AG04450 (cell line): ENCODE data around the gene PRRT4. TPM values are rescaled to one million over a fixed set of nuclear protein-coding genes. Genes with fewer than 3 reads are reported as not detected.

ENCODE experiments used
- CTCF ChIA-PET: fragments of 300-600, 350-600 bp; formaldehyde crosslinking; extraction: SDS; loops from one replicate; lab custom pipeline; 2022; ENCODE audit warnings: antibody characterized with exemption, inconsistent platforms; lab: Charles Lee
- POLR2A ChIA-PET: fragments of 350-600 bp; formaldehyde crosslinking; extraction: SDS; loops from one replicate; lab custom pipeline; 2021; ENCODE audit warnings: antibody characterized with exemption, inconsistent platforms; lab: Yijun Ruan, JAX
- DNase-seq: peaks from one replicate; pipeline ENCODE4 v3.0.0-alpha.2; 2011; ENCODE audit warnings: low read depth, low spot score
- H3K27ac ChIP-seq: one replicate; pipeline ENCODE4 v1.5.1; 2012; ENCODE audit warnings: low read depth, low read length, control low read depth
- H3K27me3 ChIP-seq: one replicate; pipeline ENCODE4 v1.6.0; 2012; ENCODE audit warnings: low read length; ENCODE audit not compliant: control insufficient read depth, insufficient read depth
- H3K4me3 ChIP-seq: 2 replicates; pipeline ENCODE4 v1.5.1; 2011; ENCODE audit warnings: mild to moderate bottlenecking, low read depth, low read length, control low read depth
- H3K9me3 ChIP-seq: 2 replicates; pipeline ENCODE4 v1.5.1; 2012; ENCODE audit warnings: low read length; ENCODE audit not compliant: control insufficient read depth, insufficient read depth
- polyA plus RNA-seq: library from polyadenylated mRNA; depleted of rRNA; stranded (reverse); fragments of >200 nt; gene quantifications from 2 replicates; pipeline ENCODE4 v1.2.3, GENCODE V29; 2011
- TF ChIP-seq, protein P1 (sequence below): IDR thresholded peaks from 2 replicates; pipeline ENCODE4 v1.5.1; 2011; ENCODE audit warnings: low read depth, low read length, control low read depth, inconsistent platforms

The PRRT4 gene
- polyA plus RNA-seq, 1 experiment, result not detected

DNA sequence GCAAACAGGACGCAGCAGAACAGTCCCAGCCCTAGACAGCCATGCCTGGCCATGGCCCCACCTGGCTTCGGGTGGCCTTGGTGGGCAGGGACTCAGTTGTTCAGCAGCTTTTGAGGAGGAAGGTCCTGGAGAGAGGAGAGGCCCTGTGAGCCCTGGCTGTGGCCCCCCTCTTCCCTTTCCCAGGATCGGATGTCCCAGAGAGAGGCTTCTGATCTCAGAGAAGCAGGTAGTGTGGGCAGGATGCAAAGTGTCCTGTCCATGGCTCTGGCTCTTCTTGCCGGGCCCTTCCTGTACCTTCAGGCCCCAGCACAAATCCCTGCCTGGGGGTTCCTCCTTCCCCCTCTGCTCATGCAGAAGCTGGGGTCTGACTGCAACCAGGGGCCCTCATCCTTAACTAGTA lies 1.6 kb downstream of the PRRT4 start:
- peaks cover 84% of the 10 kb centered on the region for H3K27me3 ChIP-seq
- H3K4me3 ChIP-seq, result no peak overlapping the region
- H3K9me3 ChIP-seq, result no peaks in the 10 kb centered on the region
- TF ChIP-seq, protein P1, sequence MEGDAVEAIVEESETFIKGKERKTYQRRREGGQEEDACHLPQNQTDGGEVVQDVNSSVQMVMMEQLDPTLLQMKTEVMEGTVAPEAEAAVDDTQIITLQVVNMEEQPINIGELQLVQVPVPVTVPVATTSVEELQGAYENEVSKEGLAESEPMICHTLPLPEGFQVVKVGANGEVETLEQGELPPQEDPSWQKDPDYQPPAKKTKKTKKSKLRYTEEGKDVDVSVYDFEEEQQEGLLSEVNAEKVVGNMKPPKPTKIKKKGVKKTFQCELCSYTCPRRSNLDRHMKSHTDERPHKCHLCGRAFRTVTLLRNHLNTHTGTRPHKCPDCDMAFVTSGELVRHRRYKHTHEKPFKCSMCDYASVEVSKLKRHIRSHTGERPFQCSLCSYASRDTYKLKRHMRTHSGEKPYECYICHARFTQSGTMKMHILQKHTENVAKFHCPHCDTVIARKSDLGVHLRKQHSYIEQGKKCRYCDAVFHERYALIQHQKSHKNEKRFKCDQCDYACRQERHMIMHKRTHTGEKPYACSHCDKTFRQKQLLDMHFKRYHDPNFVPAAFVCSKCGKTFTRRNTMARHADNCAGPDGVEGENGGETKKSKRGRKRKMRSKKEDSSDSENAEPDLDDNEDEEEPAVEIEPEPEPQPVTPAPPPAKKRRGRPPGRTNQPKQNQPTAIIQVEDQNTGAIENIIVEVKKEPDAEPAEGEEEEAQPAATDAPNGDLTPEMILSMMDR, result no peak
- ChIA-PET POLR2A (no interaction called here), CTCF (interaction anchor here (1.5 to 4.7 kb wide), 2 partner anchors 12 to 28 kb away, joined by 5 to 34 read pairs; no protein-coding TSS in a partner anchor)
- H3K27ac ChIP-seq, result no peak overlapping the region
- DNase-seq, result no peak

DNA sequence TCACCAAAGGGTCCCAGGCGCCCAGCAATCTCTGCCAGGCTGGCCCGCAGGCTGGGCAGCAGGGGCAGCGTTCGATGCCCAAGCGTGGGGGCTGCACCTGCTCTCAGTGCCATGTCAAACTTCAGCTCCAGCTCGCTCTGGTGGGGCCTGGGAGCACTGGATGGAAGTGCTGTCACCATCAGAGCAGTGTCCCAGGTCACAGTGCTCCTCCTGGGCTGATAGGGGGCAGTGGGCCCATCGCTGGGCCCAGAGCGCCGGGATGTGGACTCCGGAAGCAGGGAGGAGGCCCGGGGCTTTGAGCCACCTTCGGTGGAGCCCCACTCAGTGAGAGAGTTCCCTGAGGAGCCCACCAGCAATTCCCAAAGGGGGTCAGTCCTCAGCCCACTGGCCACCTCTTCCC lies 2.2 kb downstream of the PRRT4 start:
- H3K27ac ChIP-seq, result no peak overlapping the region
- H3K4me3 ChIP-seq, result no peak overlapping the region
- H3K9me3 ChIP-seq, result no peaks in the 10 kb centered on the region
- POLR2A ChIA-PET, result no interaction called here
- TF ChIP-seq, protein P1, result no peak
- peaks cover 79% of the 10 kb centered on the region for H3K27me3 ChIP-seq
- CTCF ChIA-PET, result interaction anchor here (1.8 to 4.7 kb wide), 2 partner anchors 12 to 28 kb away, joined by 9 to 34 read pairs; no protein-coding TSS in a partner anchor
- DNase-seq, result no peak

DNA sequence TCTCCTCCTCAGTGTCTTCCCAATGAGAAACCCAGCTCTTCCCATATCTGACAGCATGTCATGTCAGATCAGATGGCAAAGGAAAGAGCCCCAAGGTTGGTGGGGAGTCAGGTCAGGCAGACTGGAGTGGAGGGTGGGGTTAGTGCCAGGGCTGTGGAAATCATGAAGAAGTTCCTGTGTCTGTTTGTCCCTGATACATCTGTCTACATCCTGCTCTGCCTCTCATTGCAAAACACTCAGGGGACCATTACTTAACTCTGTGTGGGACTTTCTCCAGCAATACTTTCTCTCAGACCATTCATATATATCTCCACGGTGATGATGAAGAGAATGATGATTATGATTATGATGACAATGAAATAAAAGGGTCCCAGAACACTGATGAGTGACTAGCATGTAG lies 3.3 kb downstream of the PRRT4 start:
- Histone ChIP-seq H3K4me3 (no peak overlapping the region), H3K27ac (no peak overlapping the region), H3K27me3 (peaks cover 75% of the 10 kb centered on the region), H3K9me3 (no peaks in the 10 kb centered on the region)
- TF ChIP-seq, protein P1, result no peak
- POLR2A ChIA-PET, result no interaction called here
- DNase-seq, result no peak
- CTCF ChIA-PET, result interaction anchor here (0.6 to 4.7 kb wide), 5 partner anchors 11 to 40 kb away, joined by 3 to 34 read pairs (median 4); no protein-coding TSS in a partner anchor

DNA sequence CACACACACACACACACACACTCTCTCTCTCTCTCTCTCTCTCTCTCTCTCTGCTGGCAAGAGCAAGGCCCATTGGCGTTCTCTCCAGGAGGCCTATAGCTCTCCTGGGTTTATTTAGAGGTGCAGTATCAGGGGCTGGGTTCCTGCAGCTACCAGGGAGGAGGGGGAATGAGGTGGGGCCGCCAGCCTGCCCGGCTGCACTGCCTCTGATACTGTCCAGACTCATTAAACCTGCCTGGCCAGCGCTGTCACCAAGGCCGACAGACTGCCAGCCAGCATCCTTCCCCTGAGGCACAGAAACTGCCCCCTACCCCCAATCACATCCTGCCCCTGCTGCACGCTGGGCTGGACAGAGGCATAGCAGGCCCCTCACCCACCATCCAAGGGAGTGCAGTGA lies 4.3 kb downstream of the PRRT4 start:
- no peak for DNase-seq
- POLR2A ChIA-PET, result no interaction called here
- Histone ChIP-seq H3K9me3 (no peaks in the 10 kb centered on the region), H3K4me3 (no peak overlapping the region), H3K27me3 (peaks cover 77% of the 10 kb centered on the region), H3K27ac (no peak overlapping the region)
- TF ChIP-seq, protein P1, result no peak
- CTCF ChIA-PET, result interaction anchor here (1.1 to 4.7 kb wide), 4 partner anchors 10 to 41 kb away, joined by 3 to 34 read pairs (median 4); no protein-coding TSS in a partner anchor

DNA sequence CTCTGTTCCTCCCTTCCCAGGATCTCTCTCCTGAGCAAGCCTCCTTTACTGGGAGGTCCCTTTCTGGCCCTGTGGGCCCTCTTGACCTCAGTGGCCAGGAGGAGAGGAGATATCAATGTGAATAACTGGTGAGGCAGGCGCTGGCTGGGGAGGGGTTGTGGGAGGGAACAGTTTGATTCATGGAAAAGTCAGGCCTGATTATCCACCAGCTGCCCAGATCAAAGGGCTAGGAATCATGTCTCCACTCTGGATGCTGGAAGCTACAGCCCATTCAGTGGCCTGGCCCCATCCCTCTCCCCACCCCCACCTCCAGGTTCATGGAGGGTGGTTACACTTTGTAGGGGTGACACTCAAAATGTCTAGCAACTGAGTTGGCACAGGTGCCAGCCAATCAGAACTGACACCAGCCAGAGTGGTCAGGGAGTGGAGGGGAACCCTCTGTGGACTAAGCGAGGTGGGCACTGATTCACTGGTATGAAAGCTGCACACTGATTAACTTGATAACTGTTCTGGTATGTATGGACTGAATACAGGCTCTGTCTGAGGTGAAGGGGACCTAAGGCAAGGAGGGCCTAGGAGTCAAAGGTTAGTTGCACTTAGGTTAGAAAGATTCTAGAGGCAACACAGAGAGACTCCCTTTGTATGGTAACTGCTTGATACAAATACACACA lies 4.8 kb downstream of the PRRT4 start:
- peaks cover 73% of the 10 kb centered on the region for H3K27me3 ChIP-seq
- CTCF ChIA-PET, result interaction anchor here (1.1 to 4.7 kb wide), 3 partner anchors 9 to 32 kb away, joined by 4 to 34 read pairs (median 4); no protein-coding TSS in a partner anchor

More for the DNA sequence above, 4.8 kb downstream of the PRRT4 start:
- no peak overlapping the region for H3K4me3 ChIP-seq
- H3K27ac ChIP-seq, result no peak overlapping the region
- no peaks in the 10 kb centered on the region for H3K9me3 ChIP-seq
- POLR2A ChIA-PET, result no interaction called here
- TF ChIP-seq, protein P1, result no peak
- DNase-seq, result no peak
